Inferior parietal cortex (tissue), 1 donor: ENCODE measurements around the gene ZDHHC11.
"Not testable (repeated sequence)": the region's sequence is repeated elsewhere in the genome, so short reads cannot be mapped to it uniquely, and the experiment has no call there.

Experiments
- DNase-seq: peaks from one replicate; pipeline ENCODE4 v3.0.0-alpha.2; 2016; ENCODE audit errors: extremely low spot score

Gene ZDHHC11

GRCh38 chr5:844426-844825 is 6.4 kb downstream of the ZDHHC11 start:
- not testable (repeated sequence) for DNase-seq

- not testable (repeated sequence) for DNase-seq
Observed at GRCh38 chr5:843926-844325, 6.9 kb downstream of the ZDHHC11 start.

GRCh38 chr5:843371-843770 is 7.4 kb downstream of the ZDHHC11 start:
- DNase-seq = not testable (repeated sequence)

- DNase-seq = not testable (repeated sequence)
Observed at GRCh38 chr5:842402-843221, 8.2 kb downstream of the ZDHHC11 start.

GRCh38 chr5:841531-842401 is 9.0 kb downstream of the ZDHHC11 start:
- not testable (repeated sequence) for DNase-seq

GRCh38 chr5:840974-841435 is 9.8 kb downstream of the ZDHHC11 start:
- DNase-seq = not testable (repeated sequence)

GRCh38 chr5:840118-840973 is 10.4 kb downstream of the ZDHHC11 start:
- not testable (repeated sequence) for DNase-seq

- DNase-seq = not testable (repeated sequence)
Observed at GRCh38 chr5:838431-838851, 12.3 kb downstream of the ZDHHC11 start.

GRCh38 chr5:837621-838121 is 13.1 kb downstream of the ZDHHC11 start:
- DNase-seq = not testable (repeated sequence)

GRCh38 chr5:835933-836612 is 14.7 kb downstream of the ZDHHC11 start:
- not testable (repeated sequence) for DNase-seq

GRCh38 chr5:834013-834412 is 16.8 kb downstream of the ZDHHC11 start:
- not testable (repeated sequence) for DNase-seq

GRCh38 chr5:828194-828593 is 22.6 kb downstream of the ZDHHC11 start:
- not testable (repeated sequence) for DNase-seq

- not testable (repeated sequence) for DNase-seq
Observed at GRCh38 chr5:825544-825943, 25.2 kb downstream of the ZDHHC11 start.

- DNase-seq = no peak
Observed at GRCh38 chr5:821504-821903, 29.3 kb downstream of the ZDHHC11 start.

GRCh38 chr5:820245-820644 is 30.5 kb downstream of the ZDHHC11 start:
- no peak for DNase-seq

GRCh38 chr5:819078-819477 is 31.7 kb downstream of the ZDHHC11 start:
- no peak for DNase-seq

GRCh38 chr5:816176-816575 is 34.6 kb downstream of the ZDHHC11 start:
- no peak for DNase-seq

- DNase-seq = no peak
Observed at GRCh38 chr5:815449-815848, 35.3 kb downstream of the ZDHHC11 start.

GRCh38 chr5:813575-813974 is 37.2 kb downstream of the ZDHHC11 start:
- not testable (repeated sequence) for DNase-seq

GRCh38 chr5:811384-811783 is 39.4 kb downstream of the ZDHHC11 start:
- not testable (repeated sequence) for DNase-seq
